ENCODE measurements around the gene AVPR2.

The AVPR2 gene

DNA sequence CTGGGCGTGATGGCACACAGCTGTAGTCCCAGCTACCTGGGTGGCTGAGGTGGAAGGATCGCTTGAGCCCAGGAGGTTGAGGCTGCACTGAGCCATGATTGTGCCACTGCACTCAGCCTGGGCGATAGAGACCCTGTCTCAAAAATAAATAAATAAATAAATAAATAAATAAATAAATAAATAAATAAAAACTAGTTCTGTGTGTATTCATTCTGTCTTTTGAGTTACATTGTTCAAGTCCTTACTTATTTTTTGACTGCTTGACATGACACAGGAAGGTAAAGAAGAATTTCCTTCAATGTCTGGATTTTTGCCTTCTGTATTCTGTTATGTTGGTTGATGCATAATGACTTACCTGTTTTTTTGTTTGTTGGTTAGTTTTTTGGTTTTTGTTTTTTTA is 32.6 kb downstream of the AVPR2 start:
- H3K4me3 ChIP-seq (ENCODE audit: low read depth, low read length) = no peak overlapping the region
- TF ChIP-seq, protein P1, sequence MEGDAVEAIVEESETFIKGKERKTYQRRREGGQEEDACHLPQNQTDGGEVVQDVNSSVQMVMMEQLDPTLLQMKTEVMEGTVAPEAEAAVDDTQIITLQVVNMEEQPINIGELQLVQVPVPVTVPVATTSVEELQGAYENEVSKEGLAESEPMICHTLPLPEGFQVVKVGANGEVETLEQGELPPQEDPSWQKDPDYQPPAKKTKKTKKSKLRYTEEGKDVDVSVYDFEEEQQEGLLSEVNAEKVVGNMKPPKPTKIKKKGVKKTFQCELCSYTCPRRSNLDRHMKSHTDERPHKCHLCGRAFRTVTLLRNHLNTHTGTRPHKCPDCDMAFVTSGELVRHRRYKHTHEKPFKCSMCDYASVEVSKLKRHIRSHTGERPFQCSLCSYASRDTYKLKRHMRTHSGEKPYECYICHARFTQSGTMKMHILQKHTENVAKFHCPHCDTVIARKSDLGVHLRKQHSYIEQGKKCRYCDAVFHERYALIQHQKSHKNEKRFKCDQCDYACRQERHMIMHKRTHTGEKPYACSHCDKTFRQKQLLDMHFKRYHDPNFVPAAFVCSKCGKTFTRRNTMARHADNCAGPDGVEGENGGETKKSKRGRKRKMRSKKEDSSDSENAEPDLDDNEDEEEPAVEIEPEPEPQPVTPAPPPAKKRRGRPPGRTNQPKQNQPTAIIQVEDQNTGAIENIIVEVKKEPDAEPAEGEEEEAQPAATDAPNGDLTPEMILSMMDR (IDR thresholded peaks at IDR 0.05; ENCODE audit: low read depth, low read length, missing control alignments) = no peak
- no peak for DNase-seq (ENCODE audit: low read depth)

DNA sequence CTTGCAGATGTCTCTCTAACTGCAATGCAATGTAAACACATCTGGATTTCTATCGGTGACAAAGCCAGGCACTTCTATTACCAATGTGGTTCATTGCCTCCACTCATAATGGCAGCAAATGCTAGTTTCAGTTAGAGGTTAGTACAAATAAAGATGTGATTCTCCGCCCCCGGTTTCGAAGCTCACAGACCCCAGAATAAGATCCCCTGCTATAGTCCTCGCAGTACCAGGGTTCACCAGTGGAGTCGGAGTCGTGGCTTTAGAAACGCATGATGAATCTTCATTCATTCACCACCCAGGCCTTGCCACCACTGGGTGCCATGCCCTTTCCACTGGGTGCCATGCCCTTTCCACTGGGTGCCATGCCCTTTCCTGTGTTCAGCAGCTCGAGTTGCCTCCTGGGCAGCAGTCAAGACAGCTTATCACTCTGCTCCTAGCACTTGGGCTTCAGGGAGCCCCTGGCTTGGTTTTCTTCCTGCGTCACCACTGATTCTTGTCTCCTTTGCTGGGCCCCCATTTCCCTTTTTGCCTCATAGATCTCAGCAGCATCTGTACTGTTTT is 33.8 kb downstream of the AVPR2 start:
- H3K4me3 ChIP-seq (ENCODE audit: low read depth, low read length) = no peak overlapping the region
- TF ChIP-seq, protein P1 (IDR thresholded peaks at IDR 0.05; ENCODE audit: low read depth, low read length, missing control alignments) = peak; percentile 26
- no peak for DNase-seq (ENCODE audit: low read depth)

DNA sequence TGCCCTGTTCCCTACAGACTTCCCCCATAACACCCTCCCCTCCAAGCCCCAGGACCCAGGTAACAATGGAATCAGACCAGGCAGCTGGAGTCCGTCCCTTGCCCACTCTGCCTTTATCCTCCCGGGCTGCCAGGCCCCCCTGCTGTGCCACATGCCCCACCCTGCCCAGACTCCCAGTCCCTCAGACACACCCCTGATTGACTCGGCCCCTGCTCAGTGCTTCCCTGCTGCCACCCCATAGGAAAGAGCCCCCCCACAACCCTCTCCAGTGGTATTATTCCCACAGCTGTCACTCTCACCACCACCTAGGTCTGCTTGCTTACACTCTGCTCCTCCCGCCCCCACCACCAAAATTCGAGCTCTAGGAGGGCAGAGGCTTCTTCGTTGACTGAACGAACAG is 35.1 kb downstream of the AVPR2 start:
- no peak overlapping the region for H3K4me3 ChIP-seq (ENCODE audit: low read depth, low read length)
- DNase-seq (ENCODE audit: low read depth) = no peak
- TF ChIP-seq, protein P1 (IDR thresholded peaks at IDR 0.05; ENCODE audit: low read depth, low read length, missing control alignments) = no peak

DNA sequence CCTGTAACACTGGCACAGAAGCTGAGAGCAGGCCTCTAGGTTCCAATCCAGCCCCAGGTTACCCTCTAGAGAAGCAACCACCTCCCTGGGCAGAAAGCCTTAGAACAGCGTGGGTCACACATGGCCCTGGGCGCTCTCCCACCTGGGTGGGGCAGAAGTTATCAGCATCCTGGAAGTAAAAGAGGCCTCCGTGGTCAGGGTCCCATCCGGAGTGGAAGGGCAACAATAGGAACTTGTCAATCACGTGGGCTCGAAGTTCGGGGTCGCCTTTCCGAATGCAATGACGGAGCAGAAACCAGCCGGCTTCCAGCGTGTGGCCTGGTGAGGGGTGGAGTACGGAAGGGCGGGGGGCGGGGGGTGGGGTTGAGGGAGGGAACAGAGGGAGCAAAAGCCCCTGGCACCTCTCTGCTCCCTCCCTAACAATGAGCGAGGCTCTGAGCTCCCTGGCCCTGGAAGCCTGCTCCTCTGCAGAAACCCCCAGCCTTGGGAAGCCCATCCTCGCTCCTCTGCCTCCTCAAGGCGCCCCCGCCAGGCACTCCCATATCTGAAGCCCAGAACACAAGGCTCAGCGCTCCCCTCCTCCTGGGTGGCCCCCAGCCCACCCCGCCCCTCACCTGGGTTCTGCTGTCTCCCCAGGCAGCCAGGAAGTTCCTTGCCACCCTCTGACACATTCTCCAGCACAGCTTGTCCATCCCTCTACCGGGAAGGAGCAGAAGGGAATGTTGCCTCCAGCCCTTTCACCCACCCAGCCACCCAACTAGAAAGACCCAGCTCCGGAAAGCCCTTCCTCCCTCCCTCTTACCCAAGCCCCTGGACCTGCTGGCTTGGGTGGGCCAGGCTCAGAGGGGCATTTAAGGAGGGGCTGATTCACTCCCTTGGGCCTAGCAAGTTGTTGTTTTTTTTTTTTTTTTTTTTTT is 37.1 kb downstream of the AVPR2 start:
- TF ChIP-seq, protein P1 (IDR thresholded peaks at IDR 0.05; ENCODE audit: low read depth, low read length, missing control alignments) = no peak
- H3K4me3 ChIP-seq (ENCODE audit: low read depth, low read length) = no peak overlapping the region
- no peak for DNase-seq (ENCODE audit: low read depth)

DNA sequence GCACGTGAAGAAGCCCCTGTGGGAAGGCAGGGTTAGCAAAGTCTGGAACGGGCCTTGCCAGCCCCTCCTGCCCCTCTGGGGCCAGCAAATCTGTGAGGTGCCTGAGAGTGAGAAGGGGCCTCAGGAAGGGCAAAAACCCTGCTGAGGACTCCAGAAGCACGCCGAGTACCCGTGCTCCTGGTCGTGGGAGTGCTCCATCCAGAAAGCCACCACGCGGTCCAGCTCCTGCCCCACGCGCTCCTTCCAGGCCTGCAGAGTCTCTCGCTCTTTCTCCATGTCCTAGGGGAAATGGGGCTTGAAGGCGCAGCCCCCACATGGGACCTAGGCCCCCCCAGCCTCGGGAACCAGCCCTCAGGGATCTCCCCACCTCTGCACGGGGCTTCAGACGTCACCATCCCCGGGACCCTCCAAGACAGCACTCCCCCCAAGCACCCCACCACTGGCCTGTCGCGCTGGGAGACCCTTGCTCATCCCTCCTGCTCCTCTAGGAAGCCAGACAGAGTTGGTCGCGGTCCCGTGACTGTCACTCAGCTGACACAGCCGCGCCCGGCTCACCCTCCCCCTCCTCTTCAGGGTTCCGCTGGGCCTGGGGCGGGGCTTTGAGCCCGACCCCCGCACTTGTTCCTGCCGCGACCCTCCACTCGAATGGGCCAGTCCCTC is 39.8 kb downstream of the AVPR2 start, which contains the start of gene RENBP:
TSS of gene RENBP (minus strand) at position 504 of the 660 bp plus-strand sequence. CDS start at position 471, 33 bp downstream.
- no peak within 1 kb of the TSS for H3K4me3 ChIP-seq (ENCODE audit: low read depth, low read length)
- no peak for DNase-seq (ENCODE audit: low read depth)

DNA sequence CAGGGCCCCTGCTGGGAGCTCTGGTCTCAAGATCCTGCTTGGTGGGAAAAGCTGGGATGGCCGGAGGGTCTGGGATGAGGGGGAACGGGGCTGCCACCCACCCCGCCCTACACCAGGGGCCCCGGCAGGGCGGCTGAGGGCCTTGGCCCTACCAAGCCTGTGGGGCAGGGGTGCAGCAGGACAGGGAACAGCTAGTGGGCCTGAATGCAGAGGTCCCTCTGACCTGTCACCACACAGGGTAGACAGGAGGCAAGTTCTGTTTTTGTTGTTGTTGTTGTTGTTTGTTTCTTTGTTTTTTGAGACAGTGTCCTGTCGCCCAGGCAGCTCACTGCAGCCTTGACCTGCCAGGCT is 40.3 kb downstream of the AVPR2 start:
- H3K4me3 ChIP-seq (ENCODE audit: low read depth, low read length) = no peak overlapping the region
- TF ChIP-seq, protein P1 (IDR thresholded peaks at IDR 0.05; ENCODE audit: low read depth, low read length, missing control alignments) = no peak
- DNase-seq (ENCODE audit: low read depth) = no peak

More for the DNA sequence above, 39.8 kb downstream of the AVPR2 start, which contains the start of gene RENBP:
- TF ChIP-seq, protein P1 (IDR thresholded peaks at IDR 0.05; ENCODE audit: low read depth, low read length, missing control alignments) = no peak

Data from GM12864 (cell line).